Measurements from ENCODE around the gene PPP1R14B.

- TF ChIP-seq POLR2A (IDR thresholded peaks at IDR 0.05) (no peak), CTCF (IDR thresholded peaks at IDR 0.05) (no peak)
These were observed 16.5 kb upstream of the PPP1R14B start for GRCh38 chr11:64263021-64263946.
